ENCODE measurements around the gene KLHL6. TPM values are rescaled to one million over a fixed set of nuclear protein-coding genes. Genes with fewer than 3 reads are reported as not detected.

The KLHL6 gene
- total RNA-seq, 6 donors from 2014 or later: 15.2 to 77.5 (median 25.6) TPM

GRCh38 chr3:183518491-183519251 is 36.8 kb downstream of the KLHL6 start:
- no peaks in the 10 kb centered on the region for H3K36me3 ChIP-seq
- DNase-seq (no peak), ATAC-seq (ENCODE audit: low FRiP score in 2 of 2) (no peak)
- peaks cover 0 to 11% (median 0%) of the 10 kb centered on the region in 4 donors for H3K4me1 ChIP-seq
- no peaks in the 10 kb centered on the region for H3K9me3 ChIP-seq
- WGBS, 2 donors: 79 to 88% methylated on average over 10 of the region's 10 CpGs
- TF ChIP-seq CTCF (IDR thresholded peaks at IDR 0.05): no peak
- TF ChIP-seq EP300 (IDR thresholded peaks at IDR 0.05): no peak
- peak overlapping the region in 1 of 4 donors; percentile 6 for H3K27ac ChIP-seq
- H3K4me3 ChIP-seq: no peak overlapping the region
- no peaks in the 10 kb centered on the region for H3K27me3 ChIP-seq

- DNase-seq (no peak), ATAC-seq (ENCODE audit: low FRiP score in 2 of 2) (no peak)
- H3K27ac ChIP-seq: peak overlapping the region in 1 of 4 donors; percentile 43
- 90% methylated on average over 4 of the region's 4 CpGs for WGBS, 2 donors
- H3K4me3 ChIP-seq: no peak overlapping the region
- H3K36me3 ChIP-seq: no peaks in the 10 kb centered on the region
- H3K27me3 ChIP-seq: no peaks in the 10 kb centered on the region
- no peaks in the 10 kb centered on the region for H3K9me3 ChIP-seq
- peaks cover 0 to 12% (median 3%) of the 10 kb centered on the region in 4 donors for H3K4me1 ChIP-seq
- TF ChIP-seq POLR2AphosphoS5 (IDR thresholded peaks at IDR 0.05) (no peak), CTCF (IDR thresholded peaks at IDR 0.05) (no peak)
These were observed 37.9 kb downstream of the KLHL6 start for GRCh38 chr3:183517607-183518006.

GRCh38 chr3:183515968-183516851 is 39.3 kb downstream of the KLHL6 start:
- no peak for ATAC-seq (ENCODE audit: low FRiP score in 2 of 2)

GRCh38 chr3:183514021-183514420 is 41.5 kb downstream of the KLHL6 start:
- Histone ChIP-seq H3K27ac (no peak overlapping the region), H3K4me1 (peaks cover 3 to 15% (median 9%) of the 10 kb centered on the region in 4 donors), H3K27me3 (no peaks in the 10 kb centered on the region), H3K9me3 (no peaks in the 10 kb centered on the region), H3K36me3 (no peaks in the 10 kb centered on the region), H3K4me3 (no peak overlapping the region)
- no peak for TF ChIP-seq EP300 (IDR thresholded peaks at IDR 0.05)
- no peak for TF ChIP-seq POLR2AphosphoS5 (IDR thresholded peaks at IDR 0.05)
- TF ChIP-seq CTCF (IDR thresholded peaks at IDR 0.05): no peak
- TF ChIP-seq POLR2A (IDR thresholded peaks at IDR 0.05): no peak
- WGBS, 2 donors: 93 to 96% methylated on average over 6 of the region's 6 CpGs
- ATAC-seq (ENCODE audit: low FRiP score in 2 of 2) (no peak), DNase-seq (no peak)

More at GRCh38 chr3:183515968-183516851, 39.3 kb downstream of the KLHL6 start:
- peak in 1 of 2 donors; percentile 50 for DNase-seq
- Histone ChIP-seq H3K27ac (peak overlapping the region in 1 of 4 donors; percentile 61), H3K27me3 (no peaks in the 10 kb centered on the region), H3K4me1 (peaks cover 3 to 15% (median 6%) of the 10 kb centered on the region in 4 donors), H3K9me3 (no peaks in the 10 kb centered on the region), H3K4me3 (no peak overlapping the region), H3K36me3 (no peaks in the 10 kb centered on the region)
- TF ChIP-seq POLR2A (IDR thresholded peaks at IDR 0.05): peak in 1 of 4 donors; percentile 52
- peak in 1 of 2 donors; percentile 9 for TF ChIP-seq POLR2AphosphoS5 (IDR thresholded peaks at IDR 0.05)
- TF ChIP-seq CTCF (IDR thresholded peaks at IDR 0.05): no peak
- TF ChIP-seq EP300 (IDR thresholded peaks at IDR 0.05): peak in 1 of 4 donors; percentile 9
- WGBS, 2 donors: 55 to 63% methylated on average over 9 of the region's 9 CpGs

Data from upper lobe of left lung (tissue), 6 donors.